DMS 273 treated with DMSO at 0.1 percent for 48 hours (cell line): ENCODE measurements around the gene ZNF428.
"Not testable (repeated sequence)": the region's sequence is repeated elsewhere in the genome, so short reads cannot be mapped to it uniquely, and the experiment has no call there.

Experiments
- DNase-seq: peaks from one replicate; lab custom pipeline; 2025; lab: John Stamatoyannopoulos, UW

Gene ZNF428

GRCh38 chr19:43639519-43640423 is 20.3 kb upstream of the ZNF428 start, which contains the start of gene CADM4:
Gene CADM4, minus strand, starts transcription at chr19:43639850. Its CDS starts 60 bp downstream, at chr19:43639790.
- no peak for DNase-seq

- no peak for DNase-seq
Observed at GRCh38 chr19:43638995-43639518, 19.6 kb upstream of the ZNF428 start.

GRCh38 chr19:43638214-43638994 is 19.0 kb upstream of the ZNF428 start:
- no peak for DNase-seq

- no peak for DNase-seq
Observed at GRCh38 chr19:43636121-43636683, 16.8 kb upstream of the ZNF428 start.

GRCh38 chr19:43635561-43635940 is 16.1 kb upstream of the ZNF428 start:
- not testable (repeated sequence) for DNase-seq

GRCh38 chr19:43634872-43635560 is 15.6 kb upstream of the ZNF428 start:
- no peak for DNase-seq

- no peak for DNase-seq
Observed at GRCh38 chr19:43634506-43634871, 15.1 kb upstream of the ZNF428 start.

GRCh38 chr19:43634068-43634467 is 14.6 kb upstream of the ZNF428 start:
- no peak for DNase-seq

GRCh38 chr19:43633520-43633919 is 14.1 kb upstream of the ZNF428 start:
- DNase-seq = no peak

- no peak for DNase-seq
Observed at GRCh38 chr19:43631491-43631890, 12.1 kb upstream of the ZNF428 start.

- DNase-seq = no peak
Observed at GRCh38 chr19:43628646-43629326, 9.4 kb upstream of the ZNF428 start.

- DNase-seq = no peak
Observed at GRCh38 chr19:43626838-43627237, 7.4 kb upstream of the ZNF428 start.

- no peak for DNase-seq
Observed at GRCh38 chr19:43625918-43626579, 6.6 kb upstream of the ZNF428 start.

GRCh38 chr19:43624933-43625332 is 5.5 kb upstream of the ZNF428 start:
- no peak for DNase-seq

- no peak for DNase-seq
Observed at GRCh38 chr19:43623889-43624670, 4.7 kb upstream of the ZNF428 start.

- DNase-seq = no peak
Observed at GRCh38 chr19:43622956-43623355, 3.5 kb upstream of the ZNF428 start.

- DNase-seq = no peak
Observed at GRCh38 chr19:43622070-43622469, 2.6 kb upstream of the ZNF428 start.

- no peak for DNase-seq
Observed at GRCh38 chr19:43620061-43621001, 902 bp upstream of the ZNF428 start.

GRCh38 chr19:43618921-43619261 is 538 bp downstream of the ZNF428 start:
- no peak for DNase-seq
